Stimulated activated CD4-positive, alpha-beta T cell treated with anti-CD3 and anti-CD28 coated beads, Interleukin-1b, Interleukin-23, amount 100 ng/mL, for 24 hours (primary cell): ENCODE data around the gene WDR37.
"Not testable (repeated sequence)": the region's sequence is repeated elsewhere in the genome, so short reads cannot be mapped to it uniquely, and the experiment has no call there.

ENCODE experiments used
- DNase-seq, 4 experiments: peaks; one replicate each; pipeline ENCODE4 v3.0.0-alpha.2; 2020; ENCODE audit warnings: low read depth in 4 of 4, low spot score in 1 of 4

WDR37 gene

DNA sequence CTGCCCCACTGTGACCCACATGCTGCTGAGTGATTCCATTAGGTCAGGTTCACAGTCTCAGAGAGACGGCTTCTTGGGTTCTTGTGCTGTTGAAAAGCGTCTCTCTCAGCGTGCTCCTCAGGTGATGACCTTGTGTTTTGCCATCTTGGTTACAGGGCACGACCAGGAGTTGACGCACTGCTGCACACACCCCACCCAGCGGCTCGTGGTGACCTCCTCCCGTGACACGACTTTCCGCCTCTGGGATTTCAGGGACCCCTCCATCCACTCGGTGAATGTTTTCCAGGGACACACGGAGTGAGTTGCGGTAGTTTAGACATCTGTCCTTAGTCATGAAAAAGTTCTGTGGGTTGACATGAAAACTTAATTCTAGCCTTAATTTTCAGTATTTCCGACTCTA lies 48.8 kb downstream of the WDR37 start:
- DNase-seq, result no peak

DNA sequence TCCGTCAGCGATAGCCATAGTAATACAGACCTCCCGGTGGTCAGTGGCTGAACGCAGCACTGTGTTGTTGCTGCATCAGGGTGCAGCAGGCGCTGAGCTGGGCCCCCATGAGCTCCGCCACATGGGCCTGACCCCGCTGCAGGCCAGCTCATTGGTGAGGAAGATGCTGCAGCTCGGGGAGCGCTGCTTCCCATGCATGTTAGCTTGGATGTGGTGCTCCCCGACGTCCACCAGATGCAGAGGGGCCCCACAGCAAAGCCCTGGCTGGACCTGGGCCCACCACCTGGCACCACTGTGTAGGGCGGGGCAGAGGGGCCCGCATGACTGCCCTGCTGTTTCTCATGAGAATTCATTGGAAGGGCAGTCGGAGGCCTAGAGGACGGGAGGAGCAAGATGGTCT lies 50.8 kb downstream of the WDR37 start:
- DNase-seq, result no peak

DNA sequence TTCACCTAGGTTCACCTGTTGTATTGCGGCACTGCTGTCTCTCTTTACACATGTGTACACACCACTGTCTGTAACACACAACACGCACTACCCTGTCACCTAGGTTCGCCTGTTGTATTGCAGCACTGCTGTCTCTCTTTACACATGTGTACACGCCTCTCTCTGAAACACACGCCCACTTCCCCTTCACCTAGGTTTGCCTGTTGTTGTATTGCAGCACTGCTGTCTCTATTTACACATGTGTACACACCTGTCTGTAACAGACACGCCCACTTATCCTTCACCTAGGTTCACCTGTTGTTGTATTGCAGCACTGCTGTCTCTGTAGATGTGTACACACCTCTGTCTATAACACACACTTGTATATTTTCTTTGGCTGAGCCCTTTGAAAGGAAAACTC lies 51.5 kb downstream of the WDR37 start:
- DNase-seq, result no peak

DNA sequence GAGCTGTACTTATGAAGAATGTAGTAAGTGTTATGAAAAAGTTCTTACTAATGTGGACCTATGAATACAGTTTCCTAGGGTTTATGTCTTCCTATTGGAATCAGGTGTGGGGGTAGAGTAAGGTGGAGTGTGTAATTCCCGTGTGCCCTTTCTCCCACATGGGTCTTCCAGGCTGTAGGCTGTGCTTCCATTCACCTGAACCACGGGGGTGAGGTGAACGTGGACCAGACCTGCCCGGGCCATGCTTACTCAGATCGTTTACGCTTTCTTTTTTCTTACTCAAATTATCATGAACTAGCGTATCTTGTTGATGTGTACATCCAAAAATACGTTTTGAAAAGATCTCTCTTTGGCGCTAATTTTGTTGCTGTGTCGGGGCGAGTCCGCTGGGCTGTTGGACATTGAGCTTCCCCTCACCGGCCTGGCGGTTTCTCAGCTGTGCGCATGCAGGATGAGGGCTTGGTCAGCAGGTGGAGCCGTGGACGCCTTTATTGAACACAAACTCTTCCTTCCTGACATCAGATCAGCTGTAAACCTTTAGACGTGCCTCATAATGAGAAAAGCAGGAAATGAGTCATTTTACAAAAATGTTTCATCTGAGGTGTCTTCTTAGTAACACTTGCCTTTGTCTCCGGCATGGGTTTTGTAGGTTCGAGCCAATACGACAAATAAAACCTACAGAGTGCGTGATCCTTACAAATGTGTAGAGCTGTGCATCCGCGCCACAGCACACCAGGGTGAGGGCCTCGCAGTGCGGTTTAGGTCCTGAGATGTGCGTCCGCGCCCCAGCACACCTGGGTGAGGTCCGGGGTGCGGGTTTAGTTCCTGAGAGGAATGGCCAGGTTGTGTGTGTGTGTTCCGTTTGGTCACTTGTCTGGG lies 53.8 kb downstream of the WDR37 start:
- DNase-seq, result peak; percentile 42 to 63 (median 53)

DNA sequence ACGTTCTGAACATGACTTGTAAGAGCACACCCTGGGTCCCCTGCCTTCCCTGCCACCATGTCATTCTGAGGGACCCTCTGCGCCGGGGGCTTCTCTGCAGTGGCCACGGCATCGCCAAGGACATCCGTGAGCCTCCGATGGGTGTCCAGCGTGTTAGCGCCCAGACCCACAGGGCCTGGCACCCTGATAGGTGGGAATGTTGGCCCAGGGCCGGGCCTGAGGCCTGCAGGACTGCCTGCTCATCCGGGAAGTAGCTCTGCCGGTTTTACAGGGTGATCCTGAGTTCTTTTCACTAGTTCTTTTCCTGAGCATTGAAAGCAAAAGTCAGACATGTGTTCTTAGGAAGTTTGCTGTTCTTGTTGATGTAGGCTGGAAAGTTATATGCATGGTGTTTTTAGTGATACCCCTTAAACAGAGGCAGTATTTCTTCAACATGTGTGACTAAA lies 54.5 kb downstream of the WDR37 start:
- no peak for DNase-seq

DNA sequence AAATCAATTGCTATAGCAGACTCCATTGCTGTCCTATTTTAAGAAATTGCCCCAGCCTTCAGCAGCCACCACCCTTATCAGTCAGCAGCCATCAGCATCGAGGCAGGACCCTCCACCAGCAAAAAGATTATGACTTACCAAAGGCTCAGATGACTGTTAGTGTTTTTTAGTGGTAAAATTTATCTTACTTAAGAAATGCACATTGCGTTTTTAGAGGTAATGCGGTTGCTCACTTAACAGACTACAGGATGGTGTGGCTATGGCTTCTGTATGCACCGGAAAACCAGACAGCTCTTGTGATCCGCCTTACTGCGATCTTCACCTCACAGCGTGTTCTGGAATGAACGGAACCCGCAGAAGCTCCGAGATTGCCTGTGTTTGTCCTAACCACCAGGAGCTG lies 58.1 kb downstream of the WDR37 start:
- DNase-seq, result no peak

DNA sequence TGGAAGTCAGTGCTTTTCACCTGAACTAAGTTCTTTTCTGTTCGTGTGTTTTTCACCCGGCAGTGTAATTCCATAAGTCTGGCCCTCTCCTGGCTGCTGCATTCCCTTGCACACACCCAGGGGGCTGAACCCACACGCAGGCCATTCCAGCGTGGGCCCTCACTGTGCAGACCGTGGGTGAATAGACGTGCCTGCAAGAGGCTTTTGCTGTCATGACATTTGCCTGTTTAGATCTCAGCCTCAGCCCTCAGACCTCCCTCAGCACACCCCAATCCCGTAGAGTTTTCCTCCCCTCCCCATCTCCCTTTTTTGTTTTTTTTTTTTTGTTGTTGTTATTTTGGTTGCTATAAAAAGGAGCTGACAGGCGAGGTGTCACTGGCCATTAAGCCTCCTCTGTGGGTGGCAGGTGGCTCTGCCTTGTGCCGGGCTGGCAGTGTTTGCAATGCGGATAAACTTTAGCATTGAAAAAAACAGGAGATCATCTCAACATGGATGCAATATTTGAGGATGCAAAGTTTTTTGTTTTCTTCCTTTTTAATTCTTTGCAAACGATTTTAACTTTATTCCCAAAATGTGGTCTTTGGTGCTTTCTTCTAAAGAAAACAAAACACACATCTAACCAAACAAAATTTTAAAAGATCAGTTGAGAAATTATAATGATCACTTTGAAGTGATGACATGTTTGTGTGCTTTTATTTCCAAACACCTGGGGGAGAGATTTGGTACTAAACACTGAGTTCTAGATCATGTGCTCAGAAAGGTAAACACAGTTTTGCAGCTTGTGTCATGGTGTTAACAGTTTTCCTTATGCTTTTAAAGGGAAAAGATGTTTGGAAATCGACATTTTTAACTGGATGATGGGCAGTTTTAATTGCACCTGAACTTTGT lies 58.8 kb downstream of the WDR37 start:
- no peak for DNase-seq

DNA sequence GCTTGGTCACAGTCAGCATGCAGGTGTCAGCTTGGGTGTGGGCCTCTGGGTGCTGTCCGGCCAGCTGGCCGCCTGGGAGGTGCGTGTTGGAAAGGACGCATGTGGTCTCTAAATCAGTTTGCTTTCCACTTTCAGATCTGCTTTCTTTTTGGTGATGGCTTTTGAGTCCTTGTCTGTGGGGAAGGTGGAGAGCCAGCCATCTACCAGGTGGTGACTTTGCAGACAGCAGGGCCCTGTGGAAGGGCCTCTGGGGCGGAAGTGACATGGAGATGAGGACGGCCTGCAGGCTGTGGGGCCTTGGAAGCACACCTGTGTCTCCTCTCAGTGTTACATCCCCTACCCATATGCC lies 59.4 kb downstream of the WDR37 start:
- DNase-seq, result no peak

DNA sequence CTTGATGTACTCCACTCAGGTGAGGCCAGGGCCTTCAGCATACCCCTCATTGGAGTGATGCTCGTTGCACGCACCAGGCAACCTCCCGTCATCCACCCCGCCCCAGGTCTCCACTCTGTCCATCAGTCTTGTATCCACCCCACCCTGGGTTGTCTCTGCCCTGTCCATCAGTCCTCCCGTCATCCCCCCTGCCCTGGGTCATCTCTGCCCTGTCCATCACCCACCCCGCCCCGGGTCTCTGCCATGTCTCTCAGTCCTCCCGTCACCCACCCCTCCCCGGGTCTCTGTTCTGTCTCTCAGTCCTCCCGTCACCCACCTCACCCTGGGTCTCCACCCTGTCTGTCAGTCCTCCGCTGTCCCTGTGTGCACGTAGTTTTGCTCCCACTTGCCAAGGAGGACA lies 59.9 kb downstream of the WDR37 start:
- DNase-seq, result no peak

DNA sequence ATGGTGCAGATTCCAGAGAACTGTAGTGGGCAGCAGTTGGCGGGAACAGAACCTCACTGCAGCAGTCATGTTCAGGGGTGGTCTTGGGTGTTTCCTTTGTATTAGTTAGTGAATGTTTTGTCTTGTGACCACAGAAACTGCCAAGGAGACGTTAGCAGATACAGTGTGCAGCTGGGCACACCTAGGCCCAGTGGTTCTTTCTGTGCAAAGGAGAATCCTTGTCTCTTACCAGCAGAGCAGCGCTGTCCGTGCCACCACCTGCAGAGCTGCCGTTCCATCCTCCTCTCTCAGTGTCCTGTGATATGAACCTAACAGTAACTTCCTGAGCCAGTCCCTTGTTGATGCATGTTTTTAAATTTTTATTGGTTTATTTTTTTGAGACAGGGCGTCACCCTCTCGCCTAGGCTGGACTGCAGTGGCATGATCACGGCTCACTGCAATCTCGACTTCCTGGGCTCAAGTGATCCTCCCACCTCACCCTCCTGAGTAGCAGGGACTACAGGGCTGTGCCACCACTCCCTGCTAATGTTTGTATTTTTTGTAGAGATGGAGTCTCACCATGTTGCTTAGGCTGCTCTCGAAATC lies 60.6 kb downstream of the WDR37 start:
- no peak for DNase-seq

DNA sequence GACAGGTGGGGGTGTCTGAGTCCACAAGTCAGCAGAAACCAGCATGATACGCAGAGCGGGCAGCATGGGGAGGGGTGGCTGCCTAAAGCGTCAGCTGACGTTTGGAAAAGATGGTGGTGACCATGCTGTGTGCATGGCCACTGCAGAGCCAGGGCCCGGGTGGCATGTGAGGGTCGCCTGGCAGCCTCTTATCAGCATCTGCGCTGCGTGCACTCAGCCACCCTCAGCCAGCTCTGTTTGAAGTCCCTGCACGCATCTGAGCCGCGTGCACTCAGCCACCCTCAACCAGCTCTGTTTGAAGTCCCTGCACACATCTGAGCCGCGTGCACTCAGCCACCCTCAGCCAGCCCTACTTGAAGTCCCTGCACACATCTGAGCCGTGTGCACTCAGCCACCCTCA lies 61.5 kb downstream of the WDR37 start:
- DNase-seq, result no peak

DNA sequence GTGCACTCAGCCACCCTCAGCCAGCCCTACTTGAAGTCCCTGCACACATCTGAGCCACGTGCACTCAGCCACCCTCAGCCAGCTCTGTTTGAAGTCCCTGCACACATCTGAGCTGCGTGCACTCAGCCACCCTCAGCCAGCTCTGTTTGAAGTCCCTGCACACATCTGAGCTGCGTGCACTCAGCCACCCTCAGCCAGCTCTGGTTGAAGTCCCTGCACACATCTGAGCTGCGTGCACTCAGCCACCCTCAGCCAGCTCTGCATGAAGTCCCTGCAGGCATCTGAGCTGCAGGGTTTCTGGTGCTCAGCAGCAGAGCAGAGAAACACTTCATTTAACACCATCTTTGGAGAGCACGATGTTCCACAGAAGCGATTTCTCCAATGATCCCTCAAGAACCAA lies 62.1 kb downstream of the WDR37 start:
- DNase-seq, result not testable (repeated sequence)

DNA sequence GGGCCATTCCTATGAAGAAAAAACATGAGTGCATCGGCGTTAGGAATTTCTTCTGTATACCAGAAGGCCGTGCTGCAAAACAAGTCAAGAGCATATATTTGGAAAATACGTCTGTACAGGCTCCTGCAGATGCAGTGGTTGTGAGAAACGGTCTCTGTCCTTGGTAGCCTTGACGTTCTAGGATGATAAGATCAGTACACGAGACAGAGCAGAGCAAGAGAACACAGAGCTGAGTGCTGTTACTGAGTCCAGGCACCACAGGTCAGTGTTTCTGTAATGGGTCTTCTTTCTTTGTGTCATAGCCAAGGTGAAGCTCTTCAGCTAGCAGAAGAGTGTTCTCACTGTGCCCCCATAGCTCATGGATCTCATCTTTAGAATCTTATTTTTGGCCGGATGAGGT lies 62.8 kb downstream of the WDR37 start:
- DNase-seq, result no peak

DNA sequence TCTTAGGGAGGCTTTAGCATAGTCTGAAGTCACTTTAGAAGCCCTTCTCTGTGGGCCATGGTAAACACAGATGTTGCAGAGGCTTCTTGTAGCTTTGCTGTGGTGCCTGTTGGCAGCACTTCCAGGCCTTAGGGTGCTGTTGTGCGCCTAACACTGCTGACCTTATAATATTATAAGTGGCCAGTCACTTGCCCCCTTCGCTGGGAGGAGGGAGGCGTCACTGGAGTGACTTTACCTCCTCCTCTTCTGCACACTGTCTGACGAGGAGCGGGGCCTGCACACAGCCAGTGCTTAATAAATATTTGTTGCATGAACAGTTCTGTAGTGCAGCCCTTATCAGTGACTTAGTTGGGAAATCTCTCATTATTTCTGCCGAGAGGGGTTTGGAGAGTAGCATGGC lies 63.3 kb downstream of the WDR37 start:
- no peak for DNase-seq

DNA sequence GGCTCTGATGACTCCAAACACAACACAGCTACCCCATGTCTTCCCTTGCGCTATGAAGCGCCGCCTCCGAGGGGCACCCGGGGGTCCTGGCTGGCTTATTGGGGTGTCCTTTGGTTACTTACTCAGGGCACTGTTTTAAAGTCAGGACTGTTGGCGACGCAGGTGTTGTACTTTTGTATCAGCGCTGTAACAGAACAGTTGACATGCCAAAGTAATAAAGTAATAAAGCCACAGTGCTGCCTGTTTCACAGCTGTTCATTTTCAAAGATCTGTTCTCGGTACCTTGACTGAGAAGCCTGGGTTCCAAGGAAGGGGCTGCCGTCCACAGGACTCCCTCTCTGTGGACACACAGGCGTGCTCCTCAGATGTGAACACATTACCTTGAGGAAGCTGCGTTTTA lies 64.1 kb downstream of the WDR37 start:
- no peak for DNase-seq

DNA sequence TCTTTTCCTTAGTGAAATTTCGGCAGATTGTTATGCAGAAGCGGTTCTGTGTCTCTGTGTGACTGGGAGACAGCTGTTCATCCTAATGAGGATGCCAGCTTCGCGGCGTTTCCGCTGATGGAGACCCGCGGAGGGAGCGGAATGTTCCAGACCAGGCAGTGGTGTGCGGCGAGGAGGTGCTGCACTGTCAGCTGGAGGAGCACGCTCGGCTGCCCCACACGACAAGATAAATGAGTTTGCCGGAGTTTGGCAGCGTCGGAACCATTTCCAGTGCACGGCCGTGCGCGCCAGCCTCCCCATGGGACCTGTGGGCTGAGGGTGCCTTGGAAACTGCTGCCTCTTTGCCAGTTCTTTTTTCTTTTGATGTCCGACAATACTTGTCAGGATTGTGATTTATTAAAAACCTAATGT lies 64.6 kb downstream of the WDR37 start:
- no peak for DNase-seq

DNA sequence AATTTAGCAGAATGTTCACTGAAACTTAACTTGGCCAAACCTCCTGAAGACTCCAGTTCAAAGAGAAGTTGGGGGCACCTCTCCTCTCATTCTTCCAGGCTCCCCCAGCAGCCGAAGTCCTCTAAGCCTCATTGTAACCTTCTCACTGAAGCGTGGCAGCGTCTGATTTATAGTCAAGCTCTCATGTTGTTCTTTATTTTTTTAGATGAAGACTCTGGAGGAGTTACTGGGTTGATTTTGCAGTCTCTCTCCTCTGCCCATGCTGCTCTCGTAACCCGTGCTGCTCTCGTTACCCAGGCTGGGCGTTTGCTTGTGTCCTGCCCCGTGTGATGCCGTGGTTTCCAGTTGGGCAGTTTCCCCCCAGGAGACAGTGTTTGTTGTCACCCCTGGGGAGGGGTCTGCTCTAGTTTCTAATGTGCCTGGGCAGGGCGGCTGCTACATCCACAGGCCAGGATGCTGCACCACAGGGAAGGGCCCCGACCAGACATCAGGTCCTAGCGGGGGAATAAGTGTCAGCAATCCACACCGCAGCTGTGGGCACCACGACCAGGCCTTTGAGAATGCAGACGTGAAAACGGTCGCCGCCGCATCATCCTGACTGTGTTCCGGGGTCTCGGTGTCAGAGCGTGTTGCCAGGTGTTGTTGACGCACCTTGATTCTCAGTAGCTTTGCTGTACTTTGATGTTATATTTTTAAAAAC lies 65.2 kb downstream of the WDR37 start:
- DNase-seq, result no peak

DNA sequence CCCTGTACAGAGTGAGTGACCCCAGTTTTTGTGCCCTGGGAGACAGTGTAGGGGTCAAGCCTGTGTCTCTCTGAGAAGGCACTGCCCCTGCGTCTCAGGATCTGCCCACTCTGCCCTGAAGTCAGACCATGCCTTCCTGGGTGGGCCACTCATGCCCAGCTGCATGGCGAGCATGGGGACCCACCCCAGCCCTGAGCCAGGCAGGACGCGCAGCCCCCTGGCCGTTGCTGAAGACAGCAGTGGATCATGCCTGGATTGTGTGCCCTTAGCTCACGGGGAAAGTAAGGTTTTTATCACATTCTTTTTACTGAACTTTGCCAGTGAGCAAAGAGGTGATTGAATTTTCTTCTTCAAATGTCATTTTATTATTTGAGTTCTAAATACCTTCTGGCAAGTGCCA lies 66.2 kb downstream of the WDR37 start:
- DNase-seq, result no peak

DNA sequence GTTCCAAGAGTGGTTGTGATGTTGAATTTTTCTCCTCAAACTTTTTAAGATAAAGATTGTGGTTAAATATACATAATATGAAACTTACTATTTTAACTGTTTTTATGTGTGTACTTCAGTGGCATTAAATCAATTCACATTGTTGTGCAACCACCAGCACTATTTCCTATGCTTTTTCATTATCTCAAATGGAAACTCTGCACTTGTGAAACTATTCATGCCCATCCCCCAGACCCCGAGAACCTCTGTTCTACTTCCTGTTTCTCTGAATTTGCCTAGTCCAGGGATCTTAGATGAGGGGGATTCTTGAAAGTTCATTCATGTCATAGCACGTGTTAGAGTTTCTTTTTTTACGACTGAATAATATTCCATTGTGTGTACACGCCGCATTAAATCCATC lies 67.0 kb downstream of the WDR37 start:
- DNase-seq, result no peak

DNA sequence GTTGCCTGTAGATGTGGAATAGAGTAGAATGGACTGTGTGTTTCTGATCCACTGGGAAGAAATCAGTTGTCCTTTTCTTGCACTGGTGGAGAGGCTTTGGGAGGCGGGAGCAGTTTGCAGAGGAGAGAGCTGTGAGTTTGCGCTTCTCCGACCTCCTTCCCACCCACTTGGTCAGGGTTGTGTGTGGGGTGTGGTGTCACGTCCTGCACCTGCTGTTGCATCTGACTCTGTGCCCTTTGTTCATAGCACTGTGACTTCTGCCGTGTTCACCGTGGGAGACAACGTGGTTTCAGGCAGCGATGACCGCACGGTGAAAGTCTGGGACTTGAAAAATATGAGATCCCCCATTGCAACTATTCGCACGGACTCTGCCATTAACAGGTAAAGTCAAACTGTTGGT lies 67.8 kb downstream of the WDR37 start:
- no peak for DNase-seq

DNA sequence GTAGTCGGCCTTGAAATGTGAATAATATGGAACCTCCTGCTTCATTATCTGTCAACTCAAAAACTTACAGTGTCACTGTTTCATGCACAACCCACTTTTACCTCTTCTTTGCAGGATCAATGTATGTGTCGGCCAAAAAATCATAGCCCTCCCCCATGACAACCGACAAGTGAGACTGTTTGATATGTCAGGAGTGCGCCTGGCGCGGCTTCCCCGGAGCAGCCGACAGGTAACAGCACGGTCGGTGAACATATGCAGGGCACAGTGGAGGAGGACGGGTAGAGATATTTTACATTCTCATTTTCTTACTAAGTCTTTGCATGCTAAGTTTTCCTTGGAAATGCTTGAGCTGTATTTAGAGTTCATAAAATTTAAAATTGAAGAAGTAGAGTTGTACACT lies 68.6 kb downstream of the WDR37 start:
- no peak for DNase-seq
